HEK293T (cell line): ENCODE data around the gene BPGM.

ENCODE experiments used
- CTCF ChIA-PET: fragments of 350-600 bp; formaldehyde crosslinking; extraction: SDS; loops from one replicate; lab custom pipeline; 2021; ENCODE audit warnings: antibody characterized with exemption, inconsistent platforms; lab: Yijun Ruan, JAX
- POLR2A ChIA-PET: fragments of 350-600 bp; formaldehyde crosslinking; extraction: SDS; loops from one replicate; lab custom pipeline; 2020; ENCODE audit warnings: antibody characterized with exemption, inconsistent platforms; lab: Yijun Ruan, JAX
- DNase-seq: peaks from one replicate; pipeline ENCODE4 v3.0.0; 2012; ENCODE audit warnings: mixed read lengths; ENCODE audit errors: extremely low spot score
- ARNT ChIP-seq: fragments of 450-650 bp; IDR thresholded peaks from 2 replicates; pipeline ENCODE4 v1.6.1; 2017; ENCODE audit warnings: mild to moderate bottlenecking
- BHLHE40 ChIP-seq: fragments of 450-650 bp; IDR thresholded peaks from 2 replicates; pipeline ENCODE4 v1.6.1; 2016; ENCODE audit warnings: mild to moderate bottlenecking, moderate library complexity, borderline replicate concordance
- CTBP1 ChIP-seq: fragments of 450-650 bp; IDR thresholded peaks from 2 replicates; pipeline ENCODE4 v1.6.1; 2016; ENCODE audit warnings: borderline replicate concordance
- ELF4 ChIP-seq: fragments of 450-650 bp; IDR thresholded peaks from 2 replicates; pipeline ENCODE4 v1.6.1; 2017; ENCODE audit warnings: antibody characterized with exemption
- FOXA1 ChIP-seq: fragments of 450-650 bp; IDR thresholded peaks from 2 replicates; pipeline ENCODE4 v1.6.1; 2016; ENCODE audit warnings: mild to moderate bottlenecking
- FOXK2 ChIP-seq: fragments of 450-650 bp; IDR thresholded peaks from 2 replicates; pipeline ENCODE4 v1.6.1; 2016; ENCODE audit warnings: mild to moderate bottlenecking
- FOXM1 ChIP-seq: fragments of 450-650 bp; IDR thresholded peaks from 2 replicates; pipeline ENCODE4 v1.6.1; 2017; ENCODE audit warnings: mild to moderate bottlenecking, borderline replicate concordance
- HDGF ChIP-seq: fragments of 450-650 bp; IDR thresholded peaks from 2 replicates; pipeline ENCODE4 v1.6.1; 2017; ENCODE audit warnings: antibody characterized with exemption, borderline replicate concordance
- L3MBTL2 ChIP-seq: fragments of 450-650 bp; conservative IDR thresholded peaks from 2 replicates; pipeline ENCODE4 v1.6.1; 2016; ENCODE audit warnings: mild to moderate bottlenecking
- LEF1 ChIP-seq: fragments of 450-650 bp; IDR thresholded peaks from 2 replicates; pipeline ENCODE4 v1.6.1; 2017; ENCODE audit warnings: mild to moderate bottlenecking, borderline replicate concordance
- NFRKB ChIP-seq: fragments of 450-650 bp; IDR thresholded peaks from 2 replicates; pipeline ENCODE4 v1.6.1; 2016; ENCODE audit warnings: mild to moderate bottlenecking, moderate library complexity
- PKNOX1 ChIP-seq: fragments of 450-650 bp; IDR thresholded peaks from 2 replicates; pipeline ENCODE4 v1.6.1; 2016
- SP1 ChIP-seq: fragments of 450-650 bp; IDR thresholded peaks from 2 replicates; pipeline ENCODE4 v1.6.1; 2017
- SUZ12 ChIP-seq: fragments of 450-650 bp; IDR thresholded peaks from 2 replicates; pipeline ENCODE4 v1.6.1; 2016; ENCODE audit warnings: mild to moderate bottlenecking
- TARDBP ChIP-seq: fragments of 450-650 bp; IDR thresholded peaks from 2 replicates; pipeline ENCODE4 v1.6.1; 2016
- ZNF384 ChIP-seq: fragments of 450-650 bp; IDR thresholded peaks from 2 replicates; pipeline ENCODE4 v1.6.1; 2016

The BPGM gene

DNA sequence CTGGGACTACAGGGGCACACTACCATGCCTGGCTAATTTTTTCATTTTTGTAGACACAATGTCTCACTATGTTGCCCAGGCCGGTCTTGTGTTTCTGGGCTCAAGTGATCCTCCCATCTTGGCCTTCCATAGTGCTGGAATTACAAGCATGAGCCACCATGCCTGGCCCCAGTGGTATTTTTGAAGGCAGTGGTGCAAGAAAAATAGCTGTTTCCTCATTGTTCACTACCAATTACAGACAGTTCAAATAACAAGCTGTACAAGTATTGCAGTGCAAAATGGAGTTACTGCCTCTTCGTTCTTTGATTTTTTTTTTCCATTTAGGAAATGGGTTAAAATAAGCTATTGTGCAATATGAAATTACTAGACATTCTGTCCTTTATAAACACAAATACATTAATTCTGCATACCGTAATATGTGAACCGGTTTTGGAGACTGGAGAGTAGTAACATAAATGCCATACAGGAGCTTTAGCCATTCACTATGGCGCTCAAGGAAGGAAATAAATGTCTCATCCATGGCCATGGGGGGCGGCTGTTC lies 35.0 kb upstream of the BPGM start:
- POLR2A ChIA-PET = no interaction called here
- no peak for DNase-seq
- CTCF ChIA-PET = interaction anchor here (0.6 to 0.7 kb wide), 2 partner anchors 16 to 264 kb away, joined by 3 read pairs; no protein-coding TSS in a partner anchor
- TF ChIP-seq LEF1 (no peak), FOXM1 (no peak), PKNOX1 (no peak), NFRKB (no peak), HDGF (no peak), SP1 (no peak), SUZ12 (no peak), CTBP1 (no peak)

DNA sequence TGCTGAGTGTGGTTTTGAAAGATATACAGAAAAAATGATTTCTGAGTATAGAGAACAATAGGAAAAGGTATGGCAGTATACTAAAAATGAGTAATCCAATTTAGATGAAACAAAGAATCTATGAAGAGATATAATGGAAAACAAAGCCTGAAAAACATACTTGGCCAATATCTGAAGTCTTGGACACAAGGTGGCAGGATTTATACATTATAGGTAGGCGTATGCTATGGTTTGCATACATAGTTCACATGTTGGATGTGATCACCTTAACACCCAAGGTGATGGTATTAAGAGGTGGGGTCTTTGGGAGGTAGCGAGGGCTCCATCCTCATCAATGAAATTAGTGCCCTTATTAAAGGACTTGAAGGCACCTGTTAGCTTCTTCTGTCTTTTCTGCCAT lies 34.5 kb upstream of the BPGM start:
- TF ChIP-seq HDGF (no peak), SUZ12 (no peak), TARDBP (no peak), FOXK2 (no peak), NFRKB (no peak), ELF4 (no peak), SP1 (no peak), L3MBTL2 (no peak), FOXM1 (no peak), ARNT (no peak), BHLHE40 (no peak), ZNF384 (no peak), FOXA1 (no peak), CTBP1 (no peak), LEF1 (no peak), PKNOX1 (no peak)
- ChIA-PET POLR2A (no interaction called here), CTCF (interaction anchor here (0.7 kb wide), 1 partner anchor 16 kb away, joined by 3 read pairs; no protein-coding TSS in a partner anchor)
- DNase-seq = no peak

- no peak for TF ChIP-seq NFRKB
- no peak for TF ChIP-seq HDGF
- TF ChIP-seq ZNF384 = no peak
- TF ChIP-seq BHLHE40 = no peak
- no peak for TF ChIP-seq SP1
- no peak for TF ChIP-seq FOXA1
- TF ChIP-seq LEF1 = no peak
- TF ChIP-seq TARDBP = no peak
- TF ChIP-seq ELF4 = no peak
- TF ChIP-seq PKNOX1 = no peak
- TF ChIP-seq FOXM1 = no peak
- no peak for TF ChIP-seq SUZ12
- TF ChIP-seq FOXK2 = no peak
- TF ChIP-seq CTBP1 = no peak
- TF ChIP-seq ARNT = no peak
- TF ChIP-seq L3MBTL2 = no peak
- ChIA-PET CTCF (no interaction called here), POLR2A (no interaction called here)
- no peak for DNase-seq
Observed at GRCh38 chr7:134613623-134614347, 32.9 kb upstream of the BPGM start.

DNA sequence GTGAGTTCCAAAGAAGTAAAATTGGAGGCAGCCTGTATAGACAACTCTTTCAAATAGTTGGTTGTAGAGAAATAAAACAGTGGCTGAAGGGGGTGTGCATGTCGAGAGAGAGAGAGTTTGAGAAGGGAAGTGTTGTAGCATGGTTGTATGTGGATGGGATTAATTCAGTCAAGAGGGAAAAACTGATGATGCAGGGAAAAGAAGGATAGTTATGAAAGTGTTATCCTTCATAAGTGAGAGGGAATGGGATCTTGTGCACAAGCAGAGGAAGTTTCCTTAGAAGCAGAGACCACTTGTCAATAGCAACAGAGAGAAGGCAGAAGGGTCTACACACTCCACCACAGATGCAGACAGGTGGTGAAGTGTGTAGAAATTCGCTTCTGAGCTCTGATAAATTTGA lies 30.0 kb upstream of the BPGM start:
- TF ChIP-seq ELF4 (no peak), FOXM1 (no peak), ZNF384 (no peak), SP1 (no peak), NFRKB (no peak), SUZ12 (no peak), LEF1 (no peak), L3MBTL2 (no peak), PKNOX1 (no peak), CTBP1 (no peak), FOXK2 (no peak), ARNT (no peak)
- ChIA-PET CTCF (no interaction called here), POLR2A (no interaction called here)
- DNase-seq = no peak

DNA sequence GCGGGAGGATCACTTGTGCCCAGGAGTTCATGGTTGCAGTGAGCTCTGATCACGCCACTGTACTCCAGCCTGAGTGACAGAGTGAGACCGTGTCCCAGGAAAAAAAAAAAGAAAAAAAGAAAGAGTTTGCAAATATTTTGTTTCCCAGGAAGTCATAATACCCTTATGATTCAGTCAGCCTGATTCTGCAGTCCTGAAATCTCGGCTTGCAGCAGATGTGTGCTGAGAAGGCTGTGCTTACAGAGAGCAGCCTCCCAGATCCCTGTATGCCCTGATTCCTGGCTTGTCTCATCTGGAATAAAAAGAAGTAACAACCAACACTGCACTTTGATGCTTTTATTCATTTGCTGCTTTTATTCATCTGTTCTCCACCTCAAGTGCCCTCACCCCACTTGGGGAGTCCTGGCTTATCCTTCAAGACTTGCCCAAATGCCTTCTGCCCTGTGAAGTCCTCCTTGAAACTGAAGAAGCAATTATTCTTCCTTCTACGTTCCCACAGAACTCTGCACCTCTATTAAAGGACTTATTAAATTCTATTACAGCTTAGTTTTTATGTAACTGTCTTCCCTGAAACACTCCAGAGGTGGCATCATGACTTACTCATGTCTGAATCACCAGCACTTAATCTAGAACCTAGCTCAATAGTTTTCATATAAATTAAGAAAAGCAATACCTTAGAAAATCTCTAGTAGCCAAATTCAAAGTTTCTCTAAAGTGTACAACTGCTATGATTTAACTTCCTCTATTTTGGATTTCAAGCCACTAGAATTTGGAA lies 27.7 kb upstream of the BPGM start:
- DNase-seq = no peak
- ChIA-PET POLR2A (no interaction called here), CTCF (interaction anchor here (1.5 kb wide), 1 partner anchor 187 kb away, joined by 3 read pairs; no protein-coding TSS in a partner anchor)
- no peak for TF ChIP-seq ZNF384
- TF ChIP-seq SUZ12 = no peak
- no peak for TF ChIP-seq TARDBP
- TF ChIP-seq SP1 = no peak
- TF ChIP-seq LEF1 = no peak
- TF ChIP-seq ELF4 = no peak
- no peak for TF ChIP-seq FOXA1
- no peak for TF ChIP-seq NFRKB
- TF ChIP-seq FOXM1 = no peak
- no peak for TF ChIP-seq FOXK2
- TF ChIP-seq ARNT = no peak
- TF ChIP-seq CTBP1 = no peak
- TF ChIP-seq HDGF = no peak
- TF ChIP-seq L3MBTL2 = no peak
- TF ChIP-seq PKNOX1 = no peak
- TF ChIP-seq BHLHE40 = no peak
